Inflammatory macrophage treated with lipopolysaccharide for 1 hour (primary cell): ENCODE results near the gene IFT74.

Experiments
- DNase-seq, 2 donors: peaks; one replicate each; pipeline ENCODE4 v3.0.0-alpha.2; 2020 to 2022

Gene IFT74

GRCh38 chr9:26975728-26976707 lies 19.8 kb downstream of the IFT74 start:
- peak; percentile 41 to 67 for DNase-seq

- no peak for DNase-seq
These were observed 27.1 kb downstream of the IFT74 start for GRCh38 chr9:26983340-26983739.

GRCh38 chr9:26995810-26996209 lies 39.6 kb downstream of the IFT74 start:
- DNase-seq, result no peak

- no peak for DNase-seq
These were observed 47.3 kb downstream of the IFT74 start for GRCh38 chr9:27003426-27004077.

- no peak for DNase-seq
These were observed 49.3 kb downstream of the IFT74 start, which contains the start of gene LRRC19 for GRCh38 chr9:27005491-27005890. TSS of gene LRRC19 (minus strand) at chr9:27005672. CDS start at chr9:26999694, 5,978 bp downstream.

GRCh38 chr9:27019589-27019988 lies 63.4 kb downstream of the IFT74 start:
- DNase-seq, result no peak

- DNase-seq, result no peak
These were observed 66.7 kb downstream of the IFT74 start for GRCh38 chr9:27022920-27023319.

- peak; percentile 2 to 10 for DNase-seq
These were observed 73.0 kb downstream of the IFT74 start for GRCh38 chr9:27029186-27029585.

- peak; percentile 49 to 86 for DNase-seq
These were observed 77.7 kb downstream of the IFT74 start for GRCh38 chr9:27033815-27034403.

GRCh38 chr9:27037499-27037898 lies 81.3 kb downstream of the IFT74 start:
- no peak for DNase-seq

- DNase-seq, result no peak
These were observed 85.5 kb downstream of the IFT74 start for GRCh38 chr9:27041746-27042145.

GRCh38 chr9:27042476-27042875 lies 86.3 kb downstream of the IFT74 start:
- DNase-seq, result no peak

GRCh38 chr9:27043176-27043575 lies 87.0 kb downstream of the IFT74 start:
- no peak for DNase-seq

- DNase-seq, result peak; percentile 18 to 24
These were observed 90.9 kb downstream of the IFT74 start for GRCh38 chr9:27047136-27047535.

GRCh38 chr9:27053369-27054022 lies 97.3 kb downstream of the IFT74 start:
- DNase-seq, result peak in 1 of 2 donors; percentile 2

GRCh38 chr9:27054125-27054524 lies 97.9 kb downstream of the IFT74 start:
- no peak for DNase-seq

- no peak for DNase-seq
These were observed 98.6 kb downstream of the IFT74 start for GRCh38 chr9:27054841-27055240.

- DNase-seq, result no peak
These were observed 103.2 kb downstream of the IFT74 start for GRCh38 chr9:27059412-27059811.

GRCh38 chr9:27059907-27060306 lies 103.7 kb downstream of the IFT74 start:
- no peak for DNase-seq

GRCh38 chr9:27065288-27065687 lies 109.1 kb downstream of the IFT74 start:
- no peak for DNase-seq

GRCh38 chr9:27073841-27074728 lies 117.9 kb downstream of the IFT74 start:
- DNase-seq, result peak; percentile 41 to 61

GRCh38 chr9:27078685-27079084 lies 122.5 kb downstream of the IFT74 start:
- no peak for DNase-seq
